ENCODE data around the gene MTERF2.

Gene MTERF2

GRCh38 chr12:106994579-106995220, 7.8 kb upstream of the MTERF2 start:
- no peak for DNase-seq (ENCODE audit: low read depth)

GRCh38 chr12:106987846-106988245, 900 bp upstream of the MTERF2 start:
- no peak for DNase-seq (ENCODE audit: low read depth)

- DNase-seq (ENCODE audit: low read depth) = no peak
Observed at GRCh38 chr12:106986135-106986534, 811 bp downstream of the MTERF2 start.

- DNase-seq (ENCODE audit: low read depth) = no peak
Observed at GRCh38 chr12:106985479-106985878, 1.5 kb downstream of the MTERF2 start.

- DNase-seq (ENCODE audit: low read depth) = no peak
Observed at GRCh38 chr12:106984588-106985137, 2.3 kb downstream of the MTERF2 start.

GRCh38 chr12:106982229-106982628, 4.7 kb downstream of the MTERF2 start:
- no peak for DNase-seq (ENCODE audit: low read depth)

- no peak for DNase-seq (ENCODE audit: low read depth)
Observed at GRCh38 chr12:106981788-106982187, 5.2 kb downstream of the MTERF2 start.

- DNase-seq (ENCODE audit: low read depth) = no peak
Observed at GRCh38 chr12:106980944-106981343, 6.0 kb downstream of the MTERF2 start.

GRCh38 chr12:106978035-106978800, 8.7 kb downstream of the MTERF2 start:
- no peak for DNase-seq (ENCODE audit: low read depth)

- no peak for DNase-seq (ENCODE audit: low read depth)
Observed at GRCh38 chr12:106976668-106977067, 10.3 kb downstream of the MTERF2 start.

GRCh38 chr12:106975993-106976658, 10.8 kb downstream of the MTERF2 start:
- no peak for DNase-seq (ENCODE audit: low read depth)

- DNase-seq (ENCODE audit: low read depth) = no peak
Observed at GRCh38 chr12:106975098-106975497, 11.8 kb downstream of the MTERF2 start.

- no peak for DNase-seq (ENCODE audit: low read depth)
Observed at GRCh38 chr12:106974511-106974910, 12.4 kb downstream of the MTERF2 start.

- DNase-seq (ENCODE audit: low read depth) = no peak
Observed at GRCh38 chr12:106973545-106973944, 13.4 kb downstream of the MTERF2 start.

GRCh38 chr12:106971065-106971464, 15.9 kb downstream of the MTERF2 start:
- no peak for DNase-seq (ENCODE audit: low read depth)

GRCh38 chr12:106964526-106964925, 22.4 kb downstream of the MTERF2 start:
- no peak for DNase-seq (ENCODE audit: low read depth)

GRCh38 chr12:106962286-106962685, 24.7 kb downstream of the MTERF2 start:
- DNase-seq (ENCODE audit: low read depth) = no peak

GRCh38 chr12:106960443-106960842, 26.5 kb downstream of the MTERF2 start:
- DNase-seq (ENCODE audit: low read depth) = no peak

- DNase-seq (ENCODE audit: low read depth) = no peak
Observed at GRCh38 chr12:106957583-106957982, 29.4 kb downstream of the MTERF2 start.

- DNase-seq (ENCODE audit: low read depth) = peak; percentile 26
Observed at GRCh38 chr12:106956048-106956578, 30.8 kb downstream of the MTERF2 start.

- peak; percentile 87 for DNase-seq (ENCODE audit: low read depth)
Observed at GRCh38 chr12:106955377-106956047, 31.4 kb downstream of the MTERF2 start, which contains the start of gene TMEM263. Gene TMEM263 (plus strand): TSS chr12:106955907. CDS start chr12:106967117, 11,210 bp downstream.

All from stimulated activated CD8-positive, alpha-beta memory T cell treated with anti-CD3 and anti-CD28 coated beads, Interleukin-15, amount 100 ng/mL, for 24 hours (primary cell).